NCI-H748 (cell line): ENCODE data around the gene SUCLA2.
A peak's percentile ranks its signal among the peaks of the same experiment; 100 is the strongest.
"Not testable (repeated sequence)": the region's sequence is repeated elsewhere in the genome, so short reads cannot be mapped to it uniquely, and the experiment has no call there.

Source experiments
- DNase-seq: peaks from one replicate; lab custom pipeline; 2025; ENCODE audit not compliant: unreplicated experiment; lab: John Stamatoyannopoulos, UW

The SUCLA2 gene

GRCh38 chr13:47997384-47997783 lies 3.7 kb downstream of the SUCLA2 start:
- DNase-seq = no peak

- no peak for DNase-seq
Measured at GRCh38 chr13:47991859-47992258, 9.2 kb downstream of the SUCLA2 start.

GRCh38 chr13:47990920-47991466 lies 10.1 kb downstream of the SUCLA2 start:
- DNase-seq = no peak

- no peak for DNase-seq
Measured at GRCh38 chr13:47990427-47990826, 10.6 kb downstream of the SUCLA2 start.

GRCh38 chr13:47983070-47983469 lies 18.0 kb downstream of the SUCLA2 start:
- no peak for DNase-seq

GRCh38 chr13:47976325-47976724 lies 24.7 kb downstream of the SUCLA2 start:
- no peak for DNase-seq

- no peak for DNase-seq
Measured at GRCh38 chr13:47964863-47965262, 36.2 kb downstream of the SUCLA2 start.

- DNase-seq = no peak
Measured at GRCh38 chr13:47962237-47962636, 38.8 kb downstream of the SUCLA2 start.

GRCh38 chr13:47959468-47960247 lies 41.4 kb downstream of the SUCLA2 start:
- no peak for DNase-seq

- no peak for DNase-seq
Measured at GRCh38 chr13:47957073-47957472, 44.0 kb downstream of the SUCLA2 start.

GRCh38 chr13:47955836-47956235 lies 45.2 kb downstream of the SUCLA2 start:
- no peak for DNase-seq

- no peak for DNase-seq
Measured at GRCh38 chr13:47949799-47950198, 51.3 kb downstream of the SUCLA2 start.

- no peak for DNase-seq
Measured at GRCh38 chr13:47945738-47946137, 55.3 kb downstream of the SUCLA2 start.

- not testable (repeated sequence) for DNase-seq
Measured at GRCh38 chr13:47945146-47945545, 55.9 kb downstream of the SUCLA2 start.

GRCh38 chr13:47934371-47934770 lies 66.7 kb downstream of the SUCLA2 start:
- DNase-seq = no peak

GRCh38 chr13:47932950-47933923 lies 67.8 kb downstream of the SUCLA2 start:
- peak; percentile 74 for DNase-seq

- no peak for DNase-seq
Measured at GRCh38 chr13:47930649-47931165, 70.4 kb downstream of the SUCLA2 start.

- DNase-seq = no peak
Measured at GRCh38 chr13:47929156-47929555, 71.9 kb downstream of the SUCLA2 start.

- DNase-seq = no peak
Measured at GRCh38 chr13:47917022-47917574, 84.0 kb downstream of the SUCLA2 start.

GRCh38 chr13:47908197-47908902 lies 92.7 kb downstream of the SUCLA2 start:
- DNase-seq = peak; percentile 4
